ENCODE results near the gene PRX. TPM values are rescaled to one million over a fixed set of nuclear protein-coding genes. Genes with fewer than 3 reads are reported as not detected.
A peak's percentile ranks its signal among the peaks of the same experiment; 100 is the strongest.

The PRX gene
- total and polyA plus RNA-seq, 9 of the 15 experiments (the other 6 are each of a cell fraction or from before 2014, with no cell fraction given), result 0.65 to 3.5 (median 1.7) TPM; not detected in 2

GRCh38 chr19:40443131-40443999, 30.2 kb upstream of the PRX start (continued):
- TF ChIP-seq MAFG (tag; conservative IDR thresholded peaks at IDR 0.05) (no peak), ZNF239 (CRISPR knock-in tag; IDR thresholded peaks at IDR 0.05) (no peak), KLF13 (tag; IDR thresholded peaks at IDR 0.05; ENCODE audit: borderline replicate concordance, low read depth) (peak; percentile 83), ZNF780A (CRISPR knock-in tag; IDR thresholded peaks at IDR 0.05) (no peak), GATAD2B (IDR thresholded peaks at IDR 0.05; ENCODE audit: borderline replicate concordance) (no peak), ZNF717 (CRISPR knock-in tag; IDR thresholded peaks at IDR 0.05) (no peak), CREB1 (IDR thresholded peaks at IDR 0.05) (peak; percentile 86), CREB1 (CRISPR knock-in tag; IDR thresholded peaks at IDR 0.05) (peak; percentile 94), XRCC5 (IDR thresholded peaks at IDR 0.05; ENCODE audit: low read depth, low read length) (peak; percentile 33), ARID2 (IDR thresholded peaks at IDR 0.05) (peak; percentile 51; the same call in 1 of the 2 replicates), KLF6 (CRISPR knock-in tag; IDR thresholded peaks at IDR 0.05; ENCODE audit: borderline replicate concordance) (peak; percentile 43; the same call in 1 of the 2 replicates), MAX (CRISPR knock-in tag; IDR thresholded peaks at IDR 0.05) (peak; percentile 55), MTA3 (IDR thresholded peaks at IDR 0.05; ENCODE audit: borderline replicate concordance) (peak; percentile 47; the same call in 1 of the 2 replicates), ZNF232 (CRISPR knock-in tag; IDR thresholded peaks at IDR 0.05) (no peak), RBM34 (IDR thresholded peaks at IDR 0.05; ENCODE audit: borderline replicate concordance, insufficient read depth, low read length) (no peak), ZFP36 (IDR thresholded peaks at IDR 0.05; ENCODE audit: low read depth, low read length, partially characterized antibody) (no peak), PHB2 (IDR thresholded peaks at IDR 0.05; ENCODE audit: low read depth) (no peak; the same call in 1 of the 2 replicates)
- TF ChIP-seq, protein P1, sequence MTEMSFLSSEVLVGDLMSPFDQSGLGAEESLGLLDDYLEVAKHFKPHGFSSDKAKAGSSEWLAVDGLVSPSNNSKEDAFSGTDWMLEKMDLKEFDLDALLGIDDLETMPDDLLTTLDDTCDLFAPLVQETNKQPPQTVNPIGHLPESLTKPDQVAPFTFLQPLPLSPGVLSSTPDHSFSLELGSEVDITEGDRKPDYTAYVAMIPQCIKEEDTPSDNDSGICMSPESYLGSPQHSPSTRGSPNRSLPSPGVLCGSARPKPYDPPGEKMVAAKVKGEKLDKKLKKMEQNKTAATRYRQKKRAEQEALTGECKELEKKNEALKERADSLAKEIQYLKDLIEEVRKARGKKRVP (CRISPR knock-in tag; IDR thresholded peaks at IDR 0.05), result no peak
